Measurements from ENCODE around the gene NTRK2. TPM values are rescaled to one million over a fixed set of nuclear protein-coding genes. Genes with fewer than 3 reads are reported as not detected.

Gene NTRK2
- total and polyA plus RNA-seq, 2 experiments from 2014 or later: 0.03 TPM; not detected in 1

- 0 out of 2 replicates have a peak overlapping the region, but pooled peaks have one; percentile 32 for H2AFZ ChIP-seq
- H3K79me2 ChIP-seq (replicated peaks; ENCODE audit: insufficient read depth): no peaks in the 10 kb centered on the region
- Mint-ChIP-seq H3K27ac (no peak overlapping the region), H3K4me3 (no peak overlapping the region), H3K27me3 (ENCODE audit: insufficient read depth, low read depth, poor library complexity) (peaks cover 8% of the 10 kb centered on the region), H3K4me1 (peaks cover 15% of the 10 kb centered on the region; the same call in 2 of the 3 replicates), H3K9me3 (no peaks in the 10 kb centered on the region), H3K36me3 (ENCODE audit: low read depth) (no peaks in the 10 kb centered on the region)
- no peaks in the 10 kb centered on the region for H3F3A ChIP-seq (replicated peaks; ENCODE audit: low read depth)
- DNase-seq (ENCODE audit: low spot score): no peak
- H3K4me1 ChIP-seq (ENCODE audit: insufficient read depth): 0 out of 2 replicates have a peak, but pooled peaks cover 6% of the 10 kb centered on the region
- no peak for TF ChIP-seq JUNB (IDR thresholded peaks at IDR 0.05; ENCODE audit: unreplicated experiment)
- no peak for TF ChIP-seq ZNF462 (CRISPR knock-in tag; IDR thresholded peaks at IDR 0.05)
- TF ChIP-seq ZNF331 (CRISPR knock-in tag; IDR thresholded peaks at IDR 0.05; ENCODE audit: low read depth): no peak
- TF ChIP-seq NANOG (IDR thresholded peaks at IDR 0.05; ENCODE audit: borderline replicate concordance): no peak
- H3K27ac ChIP-seq (ENCODE audit: low read depth): no peak overlapping the region
- H3K4me2 ChIP-seq: no peak overlapping the region
- H3K9me2 ChIP-seq (ENCODE audit: insufficient read depth): no peaks in the 10 kb centered on the region
- no peak overlapping the region for H3K4me3 ChIP-seq
- ATAC-seq: no peak
- H3K27me3 ChIP-seq (ENCODE audit: insufficient read depth): no peaks in the 10 kb centered on the region
- no peaks in the 10 kb centered on the region for H3K36me3 ChIP-seq (ENCODE audit: insufficient read depth)
- no peaks in the 10 kb centered on the region for H4K20me1 ChIP-seq (replicated peaks; ENCODE audit: insufficient read depth)
These were observed 392.4 kb downstream of the NTRK2 start for GRCh38 chr9:85061969-85062368.

- Histone ChIP-seq H3K9me2 (ENCODE audit: insufficient read depth) (no peaks in the 10 kb centered on the region), H3K36me3 (ENCODE audit: insufficient read depth) (no peaks in the 10 kb centered on the region), H3K4me3 (no peak overlapping the region), H3K27ac (ENCODE audit: low read depth) (no peak overlapping the region), H3K4me2 (peak overlapping the region; percentile 29; the same call in 1 of the 2 replicates), H3F3A (replicated peaks; ENCODE audit: low read depth) (no peaks in the 10 kb centered on the region), H2AFZ (0 out of 2 replicates have a peak overlapping the region, but pooled peaks have one; percentile 32), H4K20me1 (replicated peaks; ENCODE audit: insufficient read depth) (no peaks in the 10 kb centered on the region), H3K4me1 (ENCODE audit: insufficient read depth) (0 out of 2 replicates have a peak, but pooled peaks cover 6% of the 10 kb centered on the region), H3K79me2 (replicated peaks; ENCODE audit: insufficient read depth) (no peaks in the 10 kb centered on the region), H3K27me3 (ENCODE audit: insufficient read depth) (no peaks in the 10 kb centered on the region)
- DNase-seq (ENCODE audit: low spot score) (no peak), ATAC-seq (no peak)
- H3K4me3 Mint-ChIP-seq: no peak overlapping the region
- H3K27ac Mint-ChIP-seq: no peak overlapping the region
- H3K4me1 Mint-ChIP-seq: peaks cover 15% of the 10 kb centered on the region; the same call in 2 of the 3 replicates
- H3K36me3 Mint-ChIP-seq (ENCODE audit: low read depth): no peaks in the 10 kb centered on the region
- H3K27me3 Mint-ChIP-seq (ENCODE audit: insufficient read depth, low read depth, poor library complexity): peaks cover 8% of the 10 kb centered on the region
- H3K9me3 Mint-ChIP-seq: no peaks in the 10 kb centered on the region
- no peak for TF ChIP-seq ZNF462 (CRISPR knock-in tag; IDR thresholded peaks at IDR 0.05)
These were observed 393.0 kb downstream of the NTRK2 start for GRCh38 chr9:85062385-85063022.

All from GM23338 (cell line).